HEK293 (cell line): ENCODE data around the gene UBE3B.

Source experiments
- CTCF ChIA-PET: fragments of 350-600 bp; formaldehyde crosslinking; extraction: SDS; loops from one replicate; lab custom pipeline; 2021; ENCODE audit warnings: antibody characterized with exemption; lab: Yijun Ruan, JAX
- POLR2A ChIA-PET: fragments of 300-600 bp; formaldehyde crosslinking; extraction: SDS; loops from one replicate; lab custom pipeline; 2020; ENCODE audit warnings: antibody characterized with exemption, inconsistent platforms; lab: Yijun Ruan, JAX
- H3K27ac ChIP-seq: fragments of 200-500 bp; sonication (Bioruptor generic); 2 replicates; pipeline ENCODE4 v1.5.1; 2014; ENCODE audit warnings: low read depth, low read length, control low read depth, inconsistent platforms; ENCODE audit errors: extremely low read depth
- H3K36me3 ChIP-seq, 2 experiments: fragments of 200-500 bp in 1 of 2; sonication (Bioruptor generic) in 1 of 2; 1 replicate in 1 of 2; 2 replicates in 1 of 2; pipeline ENCODE4 v1.5.1; 2014 to 2017; ENCODE audit warnings: inconsistent platforms in 2 of 2, low read length in 2 of 2; ENCODE audit not compliant: control insufficient read depth in 2 of 2, insufficient read depth in 1 of 2
- H3K4me1 ChIP-seq: fragments of 200-500 bp; sonication (Bioruptor generic); 2 replicates; pipeline ENCODE4 v1.5.1; 2014; ENCODE audit warnings: mild to moderate bottlenecking, low read length, inconsistent platforms; ENCODE audit not compliant: control insufficient read depth, insufficient read depth
- H3K4me3 ChIP-seq: 2 replicates; pipeline ENCODE4 v1.5.1; 2011; ENCODE audit warnings: low read depth, mild to moderate bottlenecking, control low read depth, low read length, moderate library complexity
- H3K9me3 ChIP-seq: fragments of 200-500 bp; sonication (Bioruptor generic); 2 replicates; pipeline ENCODE4 v1.5.1; 2014; ENCODE audit warnings: low read depth, low read length, inconsistent platforms; ENCODE audit not compliant: control insufficient read depth, insufficient read depth
- AEBP2 ChIP-seq: fragments of 450-650 bp; formaldehyde crosslinking; IDR thresholded peaks from 2 replicates; pipeline ENCODE4 v1.5.1; 2016; ENCODE audit warnings: missing biosample characterization, missing genetic modification characterization, borderline replicate concordance
- KLF17 ChIP-seq: fragments of 450-650 bp; formaldehyde crosslinking; IDR thresholded peaks from 2 replicates; pipeline ENCODE4 v1.5.1; 2016; ENCODE audit warnings: missing biosample characterization, missing genetic modification characterization
- KLF9 ChIP-seq: fragments of 450-650 bp; formaldehyde crosslinking; IDR thresholded peaks from 2 replicates; pipeline ENCODE4 v1.5.1; 2016; ENCODE audit warnings: missing biosample characterization, missing genetic modification characterization, low read depth
- PBX3 ChIP-seq: sonication (generic); formaldehyde crosslinking; IDR thresholded peaks from 2 replicates; pipeline ENCODE4 v1.8.1; 2022; ENCODE audit warnings: mild to moderate bottlenecking, moderate library complexity, missing genetic modification reagents
- SALL2 ChIP-seq: fragments of 450-650 bp; formaldehyde crosslinking; IDR thresholded peaks from 2 replicates; pipeline ENCODE4 v1.5.0; 2017; ENCODE audit warnings: missing biosample characterization, mild to moderate bottlenecking, missing genetic modification characterization, borderline replicate concordance
- ZNF148 ChIP-seq: fragments of 450-650 bp; formaldehyde crosslinking; IDR thresholded peaks from 2 replicates; pipeline ENCODE4 v1.5.0; 2017; ENCODE audit warnings: missing biosample characterization, missing genetic modification characterization, borderline replicate concordance
- ZNF157 ChIP-seq: fragments of 450-650 bp; formaldehyde crosslinking; IDR thresholded peaks from 2 replicates; pipeline ENCODE4 v1.5.1; 2016; ENCODE audit warnings: missing biosample characterization, missing genetic modification characterization
- ZNF16 ChIP-seq: fragments of 450-650 bp; formaldehyde crosslinking; IDR thresholded peaks from 2 replicates; pipeline ENCODE4 v1.5.1; 2016; ENCODE audit warnings: low read depth, missing biosample characterization, missing genetic modification characterization
- ZNF169 ChIP-seq: fragments of 450-650 bp; formaldehyde crosslinking; IDR thresholded peaks from 2 replicates; pipeline ENCODE4 v1.5.1; 2016; ENCODE audit warnings: missing biosample characterization, missing genetic modification characterization
- ZNF23 ChIP-seq: fragments of 450-650 bp; formaldehyde crosslinking; IDR thresholded peaks from 2 replicates; pipeline ENCODE4 v1.5.1; 2016; ENCODE audit warnings: missing biosample characterization, missing genetic modification characterization, borderline replicate concordance
- ZNF280C ChIP-seq: fragments of 450-650 bp; formaldehyde crosslinking; IDR thresholded peaks from 2 replicates; pipeline ENCODE4 v1.5.1; 2016; ENCODE audit warnings: missing biosample characterization, missing genetic modification characterization
- ZNF341 ChIP-seq: fragments of 450-650 bp; formaldehyde crosslinking; IDR thresholded peaks from 2 replicates; pipeline ENCODE4; 2016; ENCODE audit warnings: low read depth, missing biosample characterization, missing genetic modification characterization
- ZNF354C ChIP-seq: fragments of 450-650 bp; formaldehyde crosslinking; IDR thresholded peaks from 2 replicates; pipeline ENCODE4 v1.5.1; 2016; ENCODE audit warnings: missing biosample characterization, missing genetic modification characterization, low read depth, borderline replicate concordance
- ZNF366 ChIP-seq: fragments of 450-650 bp; formaldehyde crosslinking; conservative IDR thresholded peaks from 2 replicates; pipeline ENCODE4 v1.5.1; 2016; ENCODE audit warnings: missing biosample characterization, missing genetic modification characterization
- ZNF433 ChIP-seq: fragments of 450-650 bp; formaldehyde crosslinking; IDR thresholded peaks from 2 replicates; pipeline ENCODE4 v1.5.1; 2016; ENCODE audit warnings: missing biosample characterization, missing genetic modification characterization, low read depth
- ZNF449 ChIP-seq: fragments of 450-650 bp; formaldehyde crosslinking; IDR thresholded peaks from 2 replicates; pipeline ENCODE4 v1.5.1; 2017; ENCODE audit warnings: missing biosample characterization, mild to moderate bottlenecking, missing genetic modification characterization, moderate library complexity
- ZNF549 ChIP-seq: fragments of 450-650 bp; IDR thresholded peaks from 2 replicates; pipeline ENCODE4 v1.5.1; 2018; ENCODE audit warnings: missing biosample characterization, missing genetic modification characterization, mild to moderate bottlenecking, inconsistent platforms, moderate library complexity
- ZNF600 ChIP-seq: fragments of 450-650 bp; formaldehyde crosslinking; IDR thresholded peaks from 2 replicates; pipeline ENCODE4 v1.5.1; 2016; ENCODE audit warnings: missing biosample characterization, missing genetic modification characterization
- ZNF776 ChIP-seq: fragments of 450-650 bp; formaldehyde crosslinking; IDR thresholded peaks from 2 replicates; pipeline ENCODE4 v1.5.0; 2017; ENCODE audit warnings: missing biosample characterization, missing genetic modification characterization, borderline replicate concordance

UBE3B gene

GRCh38 chr12:109495012-109495411 lies 17.6 kb downstream of the UBE3B start:
- no peaks in the 10 kb centered on the region for H3K9me3 ChIP-seq
- TF ChIP-seq ZNF280C (tag by site-specific recombination) (no peak), ZNF157 (tag by site-specific recombination) (no peak), ZNF366 (tag by site-specific recombination) (no peak), SALL2 (no peak), ZNF600 (tag by site-specific recombination) (no peak), KLF17 (tag by site-specific recombination) (no peak), PBX3 (CRISPR knock-in tag) (no peak), ZNF354C (tag by site-specific recombination) (no peak), ZNF23 (tag by site-specific recombination) (no peak), ZNF433 (no peak), ZNF549 (tag by site-specific recombination) (no peak), ZNF341 (tag by site-specific recombination) (no peak), AEBP2 (tag by site-specific recombination) (no peak), ZNF776 (no peak), ZNF449 (no peak), ZNF169 (tag by site-specific recombination) (no peak)
- ChIA-PET CTCF (interaction anchor here (0.7 to 0.8 kb wide), 2 partner anchors 67 to 470 kb away, joined by 3 to 4 read pairs; no protein-coding TSS in a partner anchor), POLR2A (no interaction called here)
- H3K27ac ChIP-seq, result no peak overlapping the region
- H3K4me1 ChIP-seq, result no peaks in the 10 kb centered on the region
- no peak overlapping the region for H3K4me3 ChIP-seq
- peaks cover 20 to 69% of the 10 kb centered on the region in 2 experiments for H3K36me3 ChIP-seq

- CTCF ChIA-PET, result no interaction called here
- Histone ChIP-seq H3K27ac (no peak overlapping the region), H3K36me3 (peaks cover 8 to 67% of the 10 kb centered on the region in 2 experiments), H3K4me1 (no peaks in the 10 kb centered on the region), H3K4me3 (no peak overlapping the region), H3K9me3 (no peaks in the 10 kb centered on the region)
- POLR2A ChIA-PET, result no interaction called here
- TF ChIP-seq ZNF16 (tag by site-specific recombination) (no peak), KLF9 (tag by site-specific recombination) (no peak), ZNF148 (no peak)
Measured at GRCh38 chr12:109496306-109496705, 18.9 kb downstream of the UBE3B start.
